ENCODE data around the gene CACNA2D3.

CACNA2D3 gene

DNA sequence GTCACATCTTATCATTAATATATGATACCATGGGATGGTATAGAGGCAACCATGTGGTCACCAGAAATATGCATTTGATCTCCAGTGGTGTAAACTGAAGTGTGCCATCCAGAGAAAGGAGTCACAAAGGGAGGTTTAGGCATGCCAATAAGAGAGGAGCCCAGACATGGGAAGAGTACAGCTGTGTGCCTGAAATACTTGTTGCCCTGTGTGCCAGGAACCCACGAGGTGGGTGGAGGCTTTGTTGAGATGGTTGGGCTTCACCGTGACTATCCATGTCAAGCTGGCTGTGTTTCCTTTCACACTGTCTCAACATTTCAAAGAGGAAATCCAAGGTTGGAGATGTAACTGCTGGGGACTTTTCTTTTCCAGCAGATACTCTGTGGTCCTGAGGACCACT, 43.5 kb downstream of the CACNA2D3 start:
- Histone ChIP-seq H2AFZ (ENCODE audit: low read depth, low read length) (no peak overlapping the region), H3K9me3 (ENCODE audit: low read length) (no peaks in the 10 kb centered on the region), H3K27me3 (ENCODE audit: insufficient read depth, low read length) (no peaks in the 10 kb centered on the region), H3K4me1 (ENCODE audit: insufficient read depth, low read length) (no peaks in the 10 kb centered on the region), H3K36me3 (ENCODE audit: insufficient read depth, low read length) (no peaks in the 10 kb centered on the region), H3K4me3 (ENCODE audit: low read length) (no peak overlapping the region)

- Histone ChIP-seq H3K9me3 (ENCODE audit: low read length) (no peaks in the 10 kb centered on the region), H3K4me1 (ENCODE audit: insufficient read depth, low read length) (no peaks in the 10 kb centered on the region), H2AFZ (ENCODE audit: low read depth, low read length) (no peak overlapping the region), H3K36me3 (ENCODE audit: insufficient read depth, low read length) (no peaks in the 10 kb centered on the region), H3K27me3 (ENCODE audit: insufficient read depth, low read length) (no peaks in the 10 kb centered on the region), H3K4me3 (ENCODE audit: low read length) (no peak overlapping the region)
These were observed 45.6 kb downstream of the CACNA2D3 start for GRCh38 chr3:54167999-54168398.

DNA sequence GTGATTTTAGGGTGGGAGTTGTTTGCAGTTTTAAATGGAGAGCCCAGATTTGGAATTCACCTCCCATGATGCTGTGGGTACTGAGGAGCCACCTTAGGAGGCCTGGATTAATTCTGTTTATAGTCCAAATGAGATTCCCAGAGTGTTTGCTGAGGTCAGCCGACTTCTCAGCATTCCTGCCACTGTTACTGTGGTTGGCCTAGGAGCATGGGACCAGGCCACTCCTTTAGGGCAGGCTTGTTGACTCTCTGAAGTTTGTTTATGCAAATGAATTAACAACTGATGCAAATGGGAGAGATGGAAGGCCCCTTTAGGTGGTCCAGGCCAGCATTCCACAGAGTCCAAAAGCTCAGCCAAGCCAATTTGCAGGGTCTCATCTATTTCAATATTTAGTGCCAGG, 46.1 kb downstream of the CACNA2D3 start:
- Histone ChIP-seq H2AFZ (ENCODE audit: low read depth, low read length) (no peak overlapping the region), H3K4me1 (ENCODE audit: insufficient read depth, low read length) (no peaks in the 10 kb centered on the region), H3K36me3 (ENCODE audit: insufficient read depth, low read length) (no peaks in the 10 kb centered on the region), H3K9me3 (ENCODE audit: low read length) (no peaks in the 10 kb centered on the region), H3K4me3 (ENCODE audit: low read length) (no peak overlapping the region), H3K27me3 (ENCODE audit: insufficient read depth, low read length) (no peaks in the 10 kb centered on the region)

DNA sequence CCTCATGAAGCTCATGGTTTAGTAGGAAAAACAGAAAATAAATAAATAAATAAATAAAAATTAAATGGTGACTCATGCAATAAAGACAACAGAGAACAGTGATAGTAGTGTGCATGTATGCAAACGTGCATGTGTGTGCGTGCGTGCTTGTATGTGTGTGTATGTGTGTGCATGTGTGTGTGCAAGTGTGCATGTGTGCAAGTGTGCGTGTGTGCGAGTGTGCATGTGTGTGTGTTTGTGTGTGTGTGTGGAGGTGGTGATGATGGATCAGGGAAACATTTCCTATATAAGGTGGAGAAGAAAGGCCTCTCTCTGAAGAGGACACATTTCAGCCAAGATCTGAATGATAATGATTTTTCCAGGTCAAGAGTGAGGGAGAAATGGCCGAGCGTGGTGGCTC, 47.2 kb downstream of the CACNA2D3 start:
- H3K27me3 ChIP-seq (ENCODE audit: insufficient read depth, low read length), result no peaks in the 10 kb centered on the region
- no peaks in the 10 kb centered on the region for H3K36me3 ChIP-seq (ENCODE audit: insufficient read depth, low read length)
- H3K4me1 ChIP-seq (ENCODE audit: insufficient read depth, low read length), result no peaks in the 10 kb centered on the region
- no peaks in the 10 kb centered on the region for H3K9me3 ChIP-seq (ENCODE audit: low read length)
- no peak overlapping the region for H2AFZ ChIP-seq (ENCODE audit: low read depth, low read length)
- H3K4me3 ChIP-seq (ENCODE audit: low read length), result no peak overlapping the region

- Histone ChIP-seq H3K36me3 (ENCODE audit: insufficient read depth, low read length) (no peaks in the 10 kb centered on the region), H2AFZ (ENCODE audit: low read depth, low read length) (no peak overlapping the region), H3K27me3 (ENCODE audit: insufficient read depth, low read length) (no peaks in the 10 kb centered on the region)
These were observed 49.2 kb downstream of the CACNA2D3 start for GRCh38 chr3:54171509-54171908.

GRCh38 chr3:54171951-54172350, 49.6 kb downstream of the CACNA2D3 start:
- Histone ChIP-seq H3K4me1 (ENCODE audit: insufficient read depth, low read length) (no peaks in the 10 kb centered on the region), H3K4me3 (ENCODE audit: low read length) (no peak overlapping the region)

More at GRCh38 chr3:54171509-54171908, 49.2 kb downstream of the CACNA2D3 start:
- no peak overlapping the region for H3K4me3 ChIP-seq (ENCODE audit: low read length)
- H3K9me3 ChIP-seq (ENCODE audit: low read length), result no peaks in the 10 kb centered on the region
- no peaks in the 10 kb centered on the region for H3K4me1 ChIP-seq (ENCODE audit: insufficient read depth, low read length)

GRCh38 chr3:54173371-54173770, 51.0 kb downstream of the CACNA2D3 start:
- Histone ChIP-seq H3K9me3 (ENCODE audit: low read length) (no peaks in the 10 kb centered on the region), H3K4me1 (ENCODE audit: insufficient read depth, low read length) (no peaks in the 10 kb centered on the region), H3K36me3 (ENCODE audit: insufficient read depth, low read length) (no peaks in the 10 kb centered on the region), H2AFZ (ENCODE audit: low read depth, low read length) (no peak overlapping the region), H3K27me3 (ENCODE audit: insufficient read depth, low read length) (no peaks in the 10 kb centered on the region), H3K4me3 (ENCODE audit: low read length) (no peak overlapping the region)

More at GRCh38 chr3:54171951-54172350, 49.6 kb downstream of the CACNA2D3 start:
- Histone ChIP-seq H3K36me3 (ENCODE audit: insufficient read depth, low read length) (no peaks in the 10 kb centered on the region), H3K27me3 (ENCODE audit: insufficient read depth, low read length) (no peaks in the 10 kb centered on the region), H2AFZ (ENCODE audit: low read depth, low read length) (no peak overlapping the region), H3K9me3 (ENCODE audit: low read length) (no peaks in the 10 kb centered on the region)

DNA sequence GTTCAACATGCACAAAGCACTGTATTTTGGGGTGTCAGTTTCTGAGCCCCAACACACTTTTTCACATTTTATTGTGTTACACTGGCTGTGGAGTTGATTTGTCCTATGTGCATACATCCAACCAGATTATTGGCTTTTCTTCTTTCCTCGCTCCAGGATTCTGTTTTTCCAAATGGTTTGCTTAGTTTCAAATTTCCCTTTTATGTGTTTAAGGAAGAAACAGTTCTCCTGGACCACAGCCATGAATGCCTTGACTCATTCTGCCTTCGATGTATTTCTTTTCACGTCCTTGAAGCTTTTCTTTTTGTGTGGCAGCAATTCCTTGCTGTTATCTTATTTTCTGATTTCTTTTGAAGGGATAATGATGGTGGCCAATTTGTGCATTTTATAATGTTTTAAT, 53.8 kb downstream of the CACNA2D3 start:
- no peak overlapping the region for H2AFZ ChIP-seq (ENCODE audit: low read depth, low read length)
- no peak overlapping the region for H3K4me3 ChIP-seq (ENCODE audit: low read length)
- no peaks in the 10 kb centered on the region for H3K27me3 ChIP-seq (ENCODE audit: insufficient read depth, low read length)
- H3K9me3 ChIP-seq (ENCODE audit: low read length), result no peaks in the 10 kb centered on the region
- no peaks in the 10 kb centered on the region for H3K4me1 ChIP-seq (ENCODE audit: insufficient read depth, low read length)
- H3K36me3 ChIP-seq (ENCODE audit: insufficient read depth, low read length), result no peaks in the 10 kb centered on the region

- Histone ChIP-seq H3K4me1 (ENCODE audit: insufficient read depth, low read length) (no peaks in the 10 kb centered on the region), H3K4me3 (ENCODE audit: low read length) (no peak overlapping the region), H3K9me3 (ENCODE audit: low read length) (no peaks in the 10 kb centered on the region), H2AFZ (ENCODE audit: low read depth, low read length) (no peak overlapping the region), H3K36me3 (ENCODE audit: insufficient read depth, low read length) (no peaks in the 10 kb centered on the region), H3K27me3 (ENCODE audit: insufficient read depth, low read length) (no peaks in the 10 kb centered on the region)
These were observed 55.5 kb downstream of the CACNA2D3 start for GRCh38 chr3:54177816-54178215.

GRCh38 chr3:54178376-54178775, 56.0 kb downstream of the CACNA2D3 start:
- Histone ChIP-seq H3K9me3 (ENCODE audit: low read length) (no peaks in the 10 kb centered on the region), H3K4me3 (ENCODE audit: low read length) (no peak overlapping the region), H3K36me3 (ENCODE audit: insufficient read depth, low read length) (no peaks in the 10 kb centered on the region), H2AFZ (ENCODE audit: low read depth, low read length) (no peak overlapping the region), H3K27me3 (ENCODE audit: insufficient read depth, low read length) (no peaks in the 10 kb centered on the region), H3K4me1 (ENCODE audit: insufficient read depth, low read length) (no peaks in the 10 kb centered on the region)

GRCh38 chr3:54180921-54181320, 58.6 kb downstream of the CACNA2D3 start:
- Histone ChIP-seq H3K27me3 (ENCODE audit: insufficient read depth, low read length) (no peaks in the 10 kb centered on the region), H3K36me3 (ENCODE audit: insufficient read depth, low read length) (no peaks in the 10 kb centered on the region), H2AFZ (ENCODE audit: low read depth, low read length) (no peak overlapping the region), H3K9me3 (ENCODE audit: low read length) (no peaks in the 10 kb centered on the region), H3K4me1 (ENCODE audit: insufficient read depth, low read length) (no peaks in the 10 kb centered on the region), H3K4me3 (ENCODE audit: low read length) (no peak overlapping the region)

DNA sequence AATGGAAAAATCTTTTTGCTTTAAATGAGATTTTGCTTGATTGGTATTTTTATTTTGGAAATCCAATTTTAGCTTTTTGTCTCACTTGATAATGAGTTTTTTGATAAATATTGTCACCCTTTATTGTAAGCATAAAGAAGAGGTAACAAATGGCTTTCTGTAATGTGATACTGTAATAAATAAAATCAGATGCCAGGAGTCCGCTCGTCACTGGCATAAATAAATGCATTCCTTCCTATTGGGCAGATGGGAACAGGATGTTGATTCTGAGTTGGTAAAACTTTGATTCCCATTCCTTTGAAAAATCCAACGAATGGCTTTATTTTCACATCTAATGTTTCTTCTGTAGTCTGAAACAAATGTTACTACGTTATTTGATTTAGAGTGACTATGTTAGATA, 59.9 kb downstream of the CACNA2D3 start:
- Histone ChIP-seq H2AFZ (ENCODE audit: low read depth, low read length) (no peak overlapping the region), H3K4me3 (ENCODE audit: low read length) (no peak overlapping the region), H3K36me3 (ENCODE audit: insufficient read depth, low read length) (no peaks in the 10 kb centered on the region), H3K4me1 (ENCODE audit: insufficient read depth, low read length) (no peaks in the 10 kb centered on the region), H3K9me3 (ENCODE audit: low read length) (no peaks in the 10 kb centered on the region), H3K27me3 (ENCODE audit: insufficient read depth, low read length) (no peaks in the 10 kb centered on the region)

GRCh38 chr3:54185740-54186139, 63.4 kb downstream of the CACNA2D3 start:
- Histone ChIP-seq H3K9me3 (ENCODE audit: low read length) (no peaks in the 10 kb centered on the region), H3K4me3 (ENCODE audit: low read length) (no peak overlapping the region), H3K36me3 (ENCODE audit: insufficient read depth, low read length) (no peaks in the 10 kb centered on the region), H2AFZ (ENCODE audit: low read depth, low read length) (no peak overlapping the region), H3K4me1 (ENCODE audit: insufficient read depth, low read length) (no peaks in the 10 kb centered on the region), H3K27me3 (ENCODE audit: insufficient read depth, low read length) (no peaks in the 10 kb centered on the region)

DNA sequence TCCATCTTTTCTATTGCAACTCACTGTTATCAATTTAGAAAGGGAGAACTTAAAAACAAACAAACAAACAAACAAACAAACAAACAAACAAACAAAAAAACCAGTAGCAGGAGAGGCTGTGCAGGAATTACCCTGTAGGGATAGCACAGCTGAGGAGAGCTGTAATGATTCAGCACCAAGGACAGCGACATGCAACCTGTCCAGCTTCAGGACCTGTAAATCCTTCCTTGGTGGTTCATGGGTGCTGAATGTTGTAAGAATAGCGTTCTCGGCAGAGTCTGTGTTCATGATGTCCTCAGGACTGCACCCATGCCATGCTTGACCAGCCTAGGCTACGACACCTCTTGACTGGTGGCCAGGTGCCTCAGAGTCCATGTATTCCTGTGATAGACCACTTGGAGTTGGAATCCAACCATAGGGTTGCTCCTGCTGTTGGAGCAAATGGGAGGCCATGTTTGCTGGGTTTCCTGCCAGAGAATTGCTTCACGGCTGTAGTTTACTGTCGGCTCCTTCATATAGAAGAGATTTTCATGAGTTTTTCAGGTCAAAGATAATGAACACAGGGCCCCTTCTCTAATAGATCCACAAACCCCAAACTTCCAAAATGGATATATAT, 65.9 kb downstream of the CACNA2D3 start:
- Histone ChIP-seq H3K4me3 (ENCODE audit: low read length) (no peak overlapping the region), H3K9me3 (ENCODE audit: low read length) (no peaks in the 10 kb centered on the region), H3K27me3 (ENCODE audit: insufficient read depth, low read length) (no peaks in the 10 kb centered on the region), H3K4me1 (ENCODE audit: insufficient read depth, low read length) (no peaks in the 10 kb centered on the region), H3K36me3 (ENCODE audit: insufficient read depth, low read length) (no peaks in the 10 kb centered on the region), H2AFZ (ENCODE audit: low read depth, low read length) (no peak overlapping the region)
